Measurements from ENCODE around the gene FLYWCH2.

Gene FLYWCH2

GRCh38 chr16:2882650-2883457 lies at the start of gene FLYWCH2:
Gene FLYWCH2 (plus strand): TSS chr16:2883215. CDS start chr16:2896450, 13,235 bp downstream.
- DNase-seq (ENCODE audit: low read depth in 2 of 2), result peak; percentile 99
- no peak for TF ChIP-seq CTCF (IDR thresholded peaks at IDR 0.05; ENCODE audit: low read depth, low read length)
- H3K4me3 ChIP-seq (replicated peaks in 1 of 2; ENCODE audit: low read depth in 2 of 2, low read length in 2 of 2), result peak within 1 kb of the TSS; percentile 81 to 95

- DNase-seq (ENCODE audit: low read depth in 2 of 2), result no peak
- TF ChIP-seq CTCF (IDR thresholded peaks at IDR 0.05; ENCODE audit: low read depth, low read length), result no peak
- H3K4me3 ChIP-seq (replicated peaks in 1 of 2; ENCODE audit: low read depth in 2 of 2, low read length in 2 of 2), result no peak overlapping the region
These were observed 49.2 kb upstream of the FLYWCH2 start for GRCh38 chr16:2833776-2834175.

GRCh38 chr16:2834968-2835367 lies 48.0 kb upstream of the FLYWCH2 start:
- no peak overlapping the region for H3K4me3 ChIP-seq (replicated peaks in 1 of 2; ENCODE audit: low read depth in 2 of 2, low read length in 2 of 2)
- TF ChIP-seq CTCF (IDR thresholded peaks at IDR 0.05; ENCODE audit: low read depth, low read length), result no peak
- DNase-seq (ENCODE audit: low read depth in 2 of 2), result no peak

- DNase-seq (ENCODE audit: low read depth in 2 of 2), result peak; percentile 88 to 91
- no peak overlapping the region for H3K4me3 ChIP-seq (replicated peaks in 1 of 2; ENCODE audit: low read depth in 2 of 2, low read length in 2 of 2)
- no peak for TF ChIP-seq CTCF (IDR thresholded peaks at IDR 0.05; ENCODE audit: low read depth, low read length)
These were observed 47.1 kb upstream of the FLYWCH2 start for GRCh38 chr16:2835638-2836493.

- no peak for TF ChIP-seq CTCF (IDR thresholded peaks at IDR 0.05; ENCODE audit: low read depth, low read length)
- no peak overlapping the region for H3K4me3 ChIP-seq (replicated peaks in 1 of 2; ENCODE audit: low read depth in 2 of 2, low read length in 2 of 2)
- no peak for DNase-seq (ENCODE audit: low read depth in 2 of 2)
These were observed 46.1 kb upstream of the FLYWCH2 start for GRCh38 chr16:2836646-2837508.

GRCh38 chr16:2838928-2839327 lies 44.1 kb upstream of the FLYWCH2 start:
- TF ChIP-seq CTCF (IDR thresholded peaks at IDR 0.05; ENCODE audit: low read depth, low read length), result peak; percentile 97
- DNase-seq (ENCODE audit: low read depth in 2 of 2), result peak; percentile 84 to 85
- no peak overlapping the region for H3K4me3 ChIP-seq (replicated peaks in 1 of 2; ENCODE audit: low read depth in 2 of 2, low read length in 2 of 2)

Data from cardiac fibroblast (primary cell).